Measurements from ENCODE around the gene SYPL2.

Gene SYPL2

DNA sequence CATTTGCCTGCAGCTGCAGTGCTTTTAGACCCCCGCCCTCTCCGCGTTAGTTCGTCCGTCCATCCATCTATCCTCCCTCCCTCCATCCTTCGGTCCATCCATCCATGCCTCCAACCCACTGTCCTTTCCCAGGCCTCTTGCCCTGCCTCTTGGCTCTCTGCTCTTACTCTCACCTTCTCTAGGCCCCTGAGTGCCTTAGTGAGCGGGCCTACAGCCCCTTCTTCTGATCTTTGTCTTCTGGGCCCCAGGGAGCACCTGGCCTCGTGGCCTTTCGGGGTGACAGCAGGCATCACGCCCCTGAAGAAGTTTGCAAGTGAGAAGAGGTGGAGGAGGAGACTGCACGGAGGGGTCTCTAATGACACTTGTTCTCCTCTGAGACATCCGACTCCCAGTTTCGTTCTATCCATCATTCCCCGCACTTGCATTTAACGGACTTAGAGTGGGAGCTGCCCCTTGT lies 18.2 kb downstream of the SYPL2 start:
- DNase-seq (ENCODE audit: insufficient read length) (no peak), FAIRE-seq (no peak)
- no peak for TF ChIP-seq POLR2A (IDR thresholded peaks at IDR 0.05; ENCODE audit: low read depth, low read length)
- TF ChIP-seq POLR2AphosphoS5 (IDR thresholded peaks at IDR 0.05; ENCODE audit: low read depth, low read length) = no peak
- no peak for TF ChIP-seq TAF1 (IDR thresholded peaks at IDR 0.05; ENCODE audit: borderline replicate concordance, low read depth, low read length)

DNA sequence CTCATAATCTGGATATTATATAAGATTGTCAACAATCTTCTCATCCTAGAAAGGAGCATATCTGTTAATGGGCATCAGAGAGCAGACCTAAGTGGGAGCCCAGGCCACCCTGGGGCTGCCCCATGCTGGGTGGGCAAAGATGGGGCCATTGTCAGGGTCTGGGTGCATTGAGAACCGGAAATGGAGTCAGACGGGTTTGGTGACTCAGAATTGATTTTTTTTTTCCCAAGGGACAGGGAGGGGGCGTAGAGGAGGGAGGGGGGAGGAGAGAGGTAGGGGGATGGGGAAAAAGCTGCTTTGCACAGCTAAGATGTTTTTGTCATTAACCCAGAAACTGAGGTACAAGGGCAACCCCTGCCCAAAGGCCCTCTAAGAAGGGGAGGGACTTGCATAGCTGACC lies 18.7 kb downstream of the SYPL2 start:
- FAIRE-seq (no peak), DNase-seq (ENCODE audit: insufficient read length) (no peak)
- TF ChIP-seq POLR2A (IDR thresholded peaks at IDR 0.05; ENCODE audit: low read depth, low read length) (no peak), POLR2AphosphoS5 (IDR thresholded peaks at IDR 0.05; ENCODE audit: low read depth, low read length) (no peak), TAF1 (IDR thresholded peaks at IDR 0.05; ENCODE audit: borderline replicate concordance, low read depth, low read length) (no peak)

DNA sequence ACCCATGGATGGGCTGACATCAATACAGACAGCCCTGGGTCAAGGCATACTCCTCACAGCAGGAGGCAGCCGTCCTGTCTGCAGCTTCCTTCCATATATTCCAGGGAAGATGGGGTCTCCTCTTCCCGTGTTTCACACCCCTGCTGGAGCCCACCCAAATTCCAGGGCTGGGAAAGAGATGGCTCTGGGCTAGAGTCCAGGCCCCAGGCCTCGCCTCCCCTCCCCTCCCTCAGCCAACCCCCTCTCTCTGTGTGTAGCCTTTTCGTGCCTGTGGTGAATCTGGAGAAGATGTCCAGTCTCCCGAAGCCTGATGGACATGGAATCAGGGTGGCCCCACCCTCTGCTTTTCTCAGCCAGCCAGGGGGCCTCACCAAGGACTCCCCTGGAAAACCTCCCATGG lies 20.9 kb downstream of the SYPL2 start:
- DNase-seq (ENCODE audit: insufficient read length) = no peak
- no peak for FAIRE-seq
- TF ChIP-seq TAF1 (IDR thresholded peaks at IDR 0.05; ENCODE audit: borderline replicate concordance, low read depth, low read length) (no peak), POLR2A (IDR thresholded peaks at IDR 0.05; ENCODE audit: low read depth, low read length) (no peak), POLR2AphosphoS5 (IDR thresholded peaks at IDR 0.05; ENCODE audit: low read depth, low read length) (no peak)

DNA sequence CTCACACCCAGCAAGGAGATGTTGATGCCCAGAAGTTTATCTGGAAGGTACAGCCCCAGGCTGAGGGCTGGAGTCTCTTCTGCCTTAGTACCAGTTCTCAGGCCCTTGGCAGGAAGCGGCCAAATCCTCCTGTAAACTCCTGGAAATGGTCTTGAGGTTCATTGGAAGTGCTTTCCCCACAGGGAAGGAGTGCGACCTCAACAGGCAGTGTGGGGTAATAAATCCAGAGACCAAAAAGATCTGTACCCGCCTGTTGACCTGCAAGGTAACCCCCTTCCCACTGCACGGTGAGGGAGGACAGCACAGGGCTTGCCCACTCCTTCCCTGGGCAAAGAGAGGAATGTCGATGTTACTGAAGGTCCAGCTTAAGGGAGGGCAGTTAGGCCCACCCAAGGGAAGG lies 21.9 kb downstream of the SYPL2 start:
- no peak for DNase-seq (ENCODE audit: insufficient read length)
- no peak for FAIRE-seq
- TF ChIP-seq POLR2AphosphoS5 (IDR thresholded peaks at IDR 0.05; ENCODE audit: low read depth, low read length) (no peak), POLR2A (IDR thresholded peaks at IDR 0.05; ENCODE audit: low read depth, low read length) (no peak), TAF1 (IDR thresholded peaks at IDR 0.05; ENCODE audit: borderline replicate concordance, low read depth, low read length) (no peak)

DNA sequence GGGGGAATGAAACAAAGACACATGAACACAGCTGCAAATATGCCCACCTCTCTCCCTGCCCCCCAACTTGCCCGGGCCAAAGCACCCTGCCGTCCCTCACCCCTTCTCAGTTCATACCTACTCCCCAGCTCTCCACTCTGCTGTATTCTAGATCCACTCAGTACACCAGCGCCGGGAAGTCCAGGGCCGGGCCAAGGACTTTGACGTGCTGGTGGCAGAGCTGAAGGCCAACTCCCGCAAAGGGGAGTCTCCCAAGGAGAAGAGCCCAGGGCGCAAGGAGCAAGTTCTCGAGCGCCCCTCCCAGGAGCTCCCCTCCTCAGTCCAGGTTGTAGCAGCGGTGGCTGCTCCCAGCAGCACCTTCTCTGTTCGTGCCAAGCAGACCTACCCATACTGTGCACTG lies 22.4 kb downstream of the SYPL2 start:
- no peak for FAIRE-seq
- TF ChIP-seq POLR2AphosphoS5 (IDR thresholded peaks at IDR 0.05; ENCODE audit: low read depth, low read length) = no peak

DNA sequence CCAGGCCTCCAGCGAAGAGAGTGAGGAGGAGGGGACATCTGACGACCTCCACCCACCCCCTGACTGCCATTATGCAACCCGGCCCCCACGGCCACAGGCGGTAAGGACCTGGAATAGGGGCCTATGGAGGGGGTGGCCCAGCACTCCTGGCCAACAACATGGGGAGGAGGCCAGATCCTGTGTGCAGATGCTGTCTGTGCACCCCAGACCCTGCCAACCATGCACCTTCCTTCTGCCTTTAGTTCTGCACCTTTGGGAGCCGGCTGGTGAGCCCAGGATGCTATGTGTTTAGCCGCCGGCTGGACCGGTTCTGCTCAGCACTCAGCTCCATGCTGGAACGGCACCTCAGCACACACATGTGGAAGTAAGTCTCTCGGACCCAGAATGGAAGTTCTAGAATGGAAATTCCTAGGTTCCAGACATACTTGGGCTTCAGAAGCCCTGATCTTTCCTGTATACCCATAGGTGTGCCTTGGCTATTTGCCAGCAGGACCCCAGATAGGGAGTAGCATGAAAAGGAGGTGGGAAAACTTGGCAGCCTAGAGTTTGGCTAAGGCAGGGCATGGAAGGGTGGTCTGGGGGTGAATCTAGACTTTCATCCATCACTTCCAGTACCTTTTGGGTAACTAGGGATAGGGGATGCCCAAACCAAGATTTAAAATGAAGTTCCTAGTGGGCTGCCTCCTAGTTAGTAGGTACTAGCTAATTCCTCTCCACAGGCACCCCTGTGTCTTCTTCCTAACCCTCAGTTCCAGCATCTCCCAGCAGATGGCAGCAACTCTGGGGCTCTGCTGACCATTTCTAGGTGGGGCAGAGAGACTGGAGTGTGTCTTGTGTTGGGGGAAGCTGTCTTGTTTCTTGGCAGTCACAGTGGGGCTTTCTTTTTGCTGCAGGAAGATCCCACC lies 23.9 kb downstream of the SYPL2 start:
- DNase-seq (ENCODE audit: insufficient read length) (no peak), FAIRE-seq (peak; percentile 89)
- TF ChIP-seq POLR2A (IDR thresholded peaks at IDR 0.05; ENCODE audit: low read depth, low read length) = no peak
- TF ChIP-seq POLR2AphosphoS5 (IDR thresholded peaks at IDR 0.05; ENCODE audit: low read depth, low read length) = no peak
- TF ChIP-seq TAF1 (IDR thresholded peaks at IDR 0.05; ENCODE audit: borderline replicate concordance, low read depth, low read length) = no peak

More for the DNA sequence above, 22.4 kb downstream of the SYPL2 start:
- DNase-seq (ENCODE audit: insufficient read length) = no peak

DNA sequence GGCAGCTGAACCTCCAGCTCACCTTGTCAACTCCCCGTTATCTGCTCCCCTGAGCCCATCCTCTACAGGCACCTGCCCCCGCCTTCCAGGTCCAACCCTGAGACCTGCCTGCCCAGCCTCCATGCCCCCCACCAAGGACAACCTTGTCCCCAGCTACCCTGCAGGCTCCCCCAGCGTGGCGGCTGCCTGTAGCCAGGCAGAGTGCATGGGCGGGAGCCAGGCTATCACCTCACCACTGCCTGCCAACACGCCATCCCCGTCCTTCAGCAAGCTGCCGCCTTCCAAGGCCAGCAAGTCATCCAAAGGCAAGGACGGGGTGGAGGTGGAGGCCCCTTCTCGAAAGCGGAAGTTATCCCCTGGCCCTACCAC lies 24.6 kb downstream of the SYPL2 start:
- FAIRE-seq = no peak
- no peak for DNase-seq (ENCODE audit: insufficient read length)
- TF ChIP-seq TAF1 (IDR thresholded peaks at IDR 0.05; ENCODE audit: borderline replicate concordance, low read depth, low read length) = no peak
- TF ChIP-seq POLR2AphosphoS5 (IDR thresholded peaks at IDR 0.05; ENCODE audit: low read depth, low read length) = no peak

DNA sequence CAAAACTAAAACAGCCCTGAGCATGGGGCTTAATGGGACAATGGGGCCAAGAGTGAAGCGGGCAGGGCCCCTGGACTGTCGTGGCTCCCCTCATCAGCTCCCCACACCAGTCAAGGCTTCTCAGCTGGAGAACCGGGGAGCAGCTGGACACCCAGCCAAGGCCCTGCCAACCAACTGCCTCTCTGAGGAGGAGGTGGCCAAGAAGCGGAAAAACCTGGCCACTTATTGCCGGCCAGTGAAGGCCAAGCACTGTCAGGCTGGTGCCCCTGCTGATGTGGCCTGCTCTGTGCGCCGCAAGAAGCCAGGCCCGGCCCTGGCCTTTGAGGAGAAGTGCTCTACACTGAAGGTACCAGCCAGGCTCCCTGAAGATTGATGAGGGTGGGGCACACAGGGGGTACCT lies 25.0 kb downstream of the SYPL2 start:
- DNase-seq (ENCODE audit: insufficient read length) (no peak), FAIRE-seq (no peak)
- TF ChIP-seq TAF1 (IDR thresholded peaks at IDR 0.05; ENCODE audit: borderline replicate concordance, low read depth, low read length) (no peak), POLR2A (IDR thresholded peaks at IDR 0.05; ENCODE audit: low read depth, low read length) (no peak), POLR2AphosphoS5 (IDR thresholded peaks at IDR 0.05; ENCODE audit: low read depth, low read length) (no peak)

DNA sequence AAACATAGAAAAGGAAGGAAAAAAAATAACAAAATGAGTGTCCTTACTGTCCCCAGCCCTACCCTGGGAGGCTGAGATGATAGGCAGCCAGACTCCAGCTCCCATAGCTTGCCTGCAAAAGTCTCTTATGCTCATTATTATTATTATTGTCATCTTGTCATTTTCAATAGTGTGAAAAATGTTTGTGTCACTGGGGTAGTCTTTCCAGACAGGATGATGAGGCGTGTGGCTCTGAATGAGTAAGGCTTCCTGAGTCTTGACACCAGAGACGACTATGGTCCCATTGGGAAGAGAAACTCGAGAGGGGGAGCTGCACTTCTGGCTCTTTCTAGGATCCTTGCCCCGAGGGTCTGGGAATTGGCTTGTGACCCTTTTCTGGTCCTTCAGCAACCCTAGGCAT lies 26.4 kb downstream of the SYPL2 start:
- TF ChIP-seq TAF1 (IDR thresholded peaks at IDR 0.05; ENCODE audit: borderline replicate concordance, low read depth, low read length) = no peak
- TF ChIP-seq POLR2A (IDR thresholded peaks at IDR 0.05; ENCODE audit: low read depth, low read length) = no peak
- TF ChIP-seq POLR2AphosphoS5 (IDR thresholded peaks at IDR 0.05; ENCODE audit: low read depth, low read length) = no peak
- FAIRE-seq (no peak), DNase-seq (ENCODE audit: insufficient read length) (no peak)

DNA sequence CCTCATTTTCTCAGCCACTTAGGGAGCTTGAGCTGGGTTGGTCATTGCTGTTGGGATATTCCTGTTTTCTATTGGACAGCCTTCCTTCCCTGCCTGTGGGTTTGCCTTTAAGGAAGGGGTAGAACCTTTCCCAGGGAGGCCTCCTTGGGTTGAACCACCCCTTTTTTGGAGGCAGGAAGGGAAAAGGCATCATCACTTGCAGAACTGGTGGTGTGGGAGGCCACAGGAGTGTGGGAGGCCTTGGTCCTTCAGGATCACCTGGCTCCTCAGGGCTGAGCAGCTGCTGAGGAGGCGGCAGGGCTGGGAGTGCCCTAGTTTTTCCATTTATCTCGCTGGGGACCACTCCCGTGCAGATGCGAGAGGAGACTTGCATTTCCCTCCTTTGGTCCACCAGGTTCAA lies 26.9 kb downstream of the SYPL2 start:
- FAIRE-seq (no peak), DNase-seq (ENCODE audit: insufficient read length) (no peak)
- no peak for TF ChIP-seq TAF1 (IDR thresholded peaks at IDR 0.05; ENCODE audit: borderline replicate concordance, low read depth, low read length)
- no peak for TF ChIP-seq POLR2AphosphoS5 (IDR thresholded peaks at IDR 0.05; ENCODE audit: low read depth, low read length)
- TF ChIP-seq POLR2A (IDR thresholded peaks at IDR 0.05; ENCODE audit: low read depth, low read length) = no peak

DNA sequence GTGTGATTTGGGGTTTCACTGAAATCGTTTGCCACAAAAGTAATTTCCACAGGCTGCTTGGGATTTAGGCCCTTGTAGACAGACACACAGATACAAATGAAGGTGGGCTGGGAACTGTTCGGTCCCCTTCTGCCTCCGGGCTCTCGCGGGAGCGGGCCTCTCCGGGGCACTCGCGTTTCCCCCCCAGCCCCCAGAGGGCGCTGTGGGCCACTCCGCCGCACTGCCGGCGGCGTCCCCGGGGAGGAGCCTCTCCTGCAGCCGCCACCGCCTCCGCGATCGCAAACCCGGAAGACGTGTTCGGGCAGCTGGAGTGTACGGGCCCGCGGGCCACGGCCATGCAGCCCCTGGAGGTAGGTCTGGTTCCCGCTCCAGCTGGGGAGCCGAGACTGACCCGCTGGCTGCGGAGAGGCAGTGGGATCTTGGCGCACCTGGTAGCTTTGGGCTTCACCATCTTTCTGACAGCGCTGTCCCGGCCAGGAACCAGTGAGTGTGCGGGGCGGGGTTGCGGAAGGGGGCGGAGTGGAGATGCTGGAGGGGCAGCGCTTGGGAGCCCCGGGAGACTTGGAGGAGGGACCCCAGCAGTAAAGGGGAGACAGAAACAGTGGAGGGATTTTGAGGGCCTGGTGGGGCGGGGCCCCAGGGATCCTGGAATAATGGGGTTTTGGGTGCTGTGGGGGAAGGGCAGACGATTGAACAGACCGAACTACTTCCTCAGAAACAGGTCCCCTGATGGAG lies 27.6 kb downstream of the SYPL2 start, which contains the start of gene CYB561D1:
TSS of gene CYB561D1 (plus strand) at position 290 of the 735 bp plus-strand sequence. CDS start at position 336, 46 bp downstream.
- TF ChIP-seq POLR2AphosphoS5 (IDR thresholded peaks at IDR 0.05; ENCODE audit: low read depth, low read length) (peak; percentile 89), POLR2A (IDR thresholded peaks at IDR 0.05; ENCODE audit: low read depth, low read length) (peak; percentile 90), TAF1 (IDR thresholded peaks at IDR 0.05; ENCODE audit: borderline replicate concordance, low read depth, low read length) (peak; percentile 23; the same call in 1 of the 2 replicates)
- peak; percentile 93 for DNase-seq (ENCODE audit: insufficient read length)
- peak; percentile 95 for FAIRE-seq

DNA sequence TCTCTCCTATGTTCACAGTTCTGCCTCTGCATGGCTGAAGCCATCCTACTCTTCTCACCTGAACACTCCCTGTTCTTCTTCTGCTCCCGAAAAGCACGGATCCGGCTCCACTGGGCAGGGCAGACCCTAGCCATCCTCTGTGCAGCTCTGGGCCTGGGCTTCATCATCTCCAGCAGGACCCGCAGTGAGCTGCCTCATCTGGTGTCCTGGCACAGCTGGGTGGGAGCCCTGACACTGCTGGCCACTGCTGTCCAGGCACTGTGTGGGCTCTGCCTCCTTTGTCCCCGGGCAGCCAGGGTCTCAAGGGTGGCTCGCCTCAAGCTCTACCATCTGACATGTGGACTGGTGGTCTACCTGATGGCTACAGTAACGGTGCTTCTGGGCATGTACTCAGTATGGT lies 29.4 kb downstream of the SYPL2 start:
- no peak for TF ChIP-seq POLR2AphosphoS5 (IDR thresholded peaks at IDR 0.05; ENCODE audit: low read depth, low read length)
- no peak for TF ChIP-seq POLR2A (IDR thresholded peaks at IDR 0.05; ENCODE audit: low read depth, low read length)
- TF ChIP-seq TAF1 (IDR thresholded peaks at IDR 0.05; ENCODE audit: borderline replicate concordance, low read depth, low read length) = no peak
- DNase-seq (ENCODE audit: insufficient read length) = no peak
- no peak for FAIRE-seq
